ENCODE data around the gene TMEM238.

Gene TMEM238

DNA sequence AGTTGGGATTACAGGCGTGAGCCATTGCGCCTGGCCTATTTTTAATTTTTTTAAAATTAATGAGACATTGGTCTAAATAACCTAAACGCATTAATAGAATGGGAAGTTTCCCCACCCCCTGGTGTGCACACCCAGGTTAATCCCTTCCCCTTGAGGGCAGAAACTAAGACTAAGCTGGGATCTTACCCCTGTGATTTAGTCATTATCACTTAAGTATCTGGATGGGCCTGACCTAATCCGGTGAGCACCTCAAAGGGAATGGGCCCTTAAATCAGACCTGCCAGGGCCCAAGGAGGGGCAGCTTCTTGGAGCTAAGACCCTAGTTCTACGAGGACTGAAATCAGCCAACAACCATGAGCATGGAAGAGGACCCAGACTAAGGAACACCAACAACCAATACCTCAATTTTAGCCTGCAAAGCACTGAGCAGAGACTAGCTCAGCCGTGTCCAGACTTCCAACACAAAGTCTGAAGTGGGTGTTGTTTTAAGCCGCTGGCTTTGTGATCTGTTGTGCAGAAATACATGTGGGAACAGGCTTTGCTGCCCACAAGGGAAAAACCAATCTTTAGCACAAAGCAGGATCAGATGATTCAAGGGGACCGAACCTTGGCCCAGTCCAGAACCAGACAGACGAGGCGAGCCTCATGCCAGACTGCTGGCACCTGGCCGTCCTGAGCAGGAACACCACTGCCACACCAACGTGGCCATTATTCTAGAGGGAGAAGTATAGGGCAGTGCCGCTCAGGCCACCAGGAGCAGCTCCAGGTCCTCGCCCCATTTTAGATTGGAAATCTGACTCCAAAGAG lies 16.4 kb upstream of the TMEM238 start:
- no peak for DNase-seq

DNA sequence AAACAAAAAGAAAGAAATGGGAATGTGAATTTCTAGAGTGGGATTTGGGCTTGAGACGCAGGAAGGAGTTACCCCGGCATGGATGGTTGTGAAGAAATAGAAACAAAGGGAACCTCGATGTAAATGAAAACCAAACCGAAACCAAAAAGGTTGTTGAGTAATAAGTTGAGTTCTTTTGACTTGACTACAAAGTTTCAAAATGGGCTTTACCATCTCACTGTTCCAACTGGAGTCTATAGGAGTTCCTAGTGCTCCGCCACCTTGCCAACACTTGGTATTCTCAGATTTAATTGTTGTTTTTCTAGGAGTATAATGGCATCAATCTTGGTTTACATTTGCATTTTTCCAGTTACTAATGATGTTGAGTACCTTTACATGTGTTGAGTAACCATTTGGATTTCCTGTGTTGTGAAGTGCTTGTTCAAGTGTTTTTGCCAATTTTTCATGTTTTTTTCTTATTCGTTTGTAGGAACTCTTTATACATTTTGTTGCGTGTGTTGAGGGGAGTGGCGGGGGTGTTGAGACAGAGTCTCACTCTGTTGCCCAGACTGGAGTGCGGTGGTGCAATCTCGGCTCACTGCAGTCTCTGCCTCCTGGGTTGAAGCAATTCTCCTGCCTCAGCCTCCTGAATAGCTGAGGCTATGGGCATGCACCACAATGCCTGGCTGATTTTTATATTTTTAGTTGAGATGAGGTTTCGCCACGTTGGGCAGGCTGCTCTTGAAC lies 14.3 kb upstream of the TMEM238 start:
- no peak for DNase-seq

DNA sequence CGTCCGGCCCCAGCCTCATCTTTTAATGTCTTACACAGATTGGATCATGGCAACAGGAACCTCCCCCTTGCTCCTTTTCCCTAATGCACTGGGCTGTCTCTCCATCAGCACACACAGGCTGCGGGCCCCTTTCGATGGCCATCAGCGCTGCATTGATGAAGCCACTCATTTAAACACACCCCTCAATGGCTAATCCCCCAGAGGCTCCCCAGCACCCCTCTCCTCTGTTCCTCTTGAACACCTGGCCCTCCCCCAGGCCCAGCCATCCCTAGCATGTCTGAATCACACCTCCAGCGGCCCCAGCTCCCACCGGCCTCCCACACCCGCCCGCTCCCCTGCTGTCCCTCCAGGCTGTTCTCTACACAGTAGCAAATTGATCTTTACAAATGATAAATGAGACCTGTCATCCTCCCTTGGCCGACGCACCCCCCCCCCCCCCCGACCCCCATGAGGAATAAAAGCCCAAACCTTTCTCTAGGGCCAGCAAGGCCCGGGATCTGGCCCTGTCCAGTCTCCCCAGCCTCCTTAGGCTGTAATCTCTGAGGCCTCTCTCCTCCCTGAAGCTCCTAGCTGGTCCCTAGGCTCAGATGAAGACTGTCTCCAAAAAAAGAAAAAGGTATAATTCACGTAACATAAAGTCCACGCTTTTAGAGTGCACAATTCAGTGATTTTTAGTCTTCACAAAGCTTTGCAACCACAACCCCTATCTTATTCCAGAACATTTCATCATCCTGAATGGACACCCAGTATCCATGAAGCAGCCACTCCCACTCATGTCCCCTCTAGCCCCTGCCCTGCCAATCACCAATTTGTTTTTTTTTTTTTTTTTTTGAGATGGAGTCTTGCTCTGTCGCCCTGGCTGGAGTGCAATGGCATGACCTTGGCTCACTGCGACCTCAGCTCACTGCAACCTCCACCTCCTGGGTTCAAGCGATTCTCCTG lies 9.0 kb upstream of the TMEM238 start:
- DNase-seq, result no peak

DNA sequence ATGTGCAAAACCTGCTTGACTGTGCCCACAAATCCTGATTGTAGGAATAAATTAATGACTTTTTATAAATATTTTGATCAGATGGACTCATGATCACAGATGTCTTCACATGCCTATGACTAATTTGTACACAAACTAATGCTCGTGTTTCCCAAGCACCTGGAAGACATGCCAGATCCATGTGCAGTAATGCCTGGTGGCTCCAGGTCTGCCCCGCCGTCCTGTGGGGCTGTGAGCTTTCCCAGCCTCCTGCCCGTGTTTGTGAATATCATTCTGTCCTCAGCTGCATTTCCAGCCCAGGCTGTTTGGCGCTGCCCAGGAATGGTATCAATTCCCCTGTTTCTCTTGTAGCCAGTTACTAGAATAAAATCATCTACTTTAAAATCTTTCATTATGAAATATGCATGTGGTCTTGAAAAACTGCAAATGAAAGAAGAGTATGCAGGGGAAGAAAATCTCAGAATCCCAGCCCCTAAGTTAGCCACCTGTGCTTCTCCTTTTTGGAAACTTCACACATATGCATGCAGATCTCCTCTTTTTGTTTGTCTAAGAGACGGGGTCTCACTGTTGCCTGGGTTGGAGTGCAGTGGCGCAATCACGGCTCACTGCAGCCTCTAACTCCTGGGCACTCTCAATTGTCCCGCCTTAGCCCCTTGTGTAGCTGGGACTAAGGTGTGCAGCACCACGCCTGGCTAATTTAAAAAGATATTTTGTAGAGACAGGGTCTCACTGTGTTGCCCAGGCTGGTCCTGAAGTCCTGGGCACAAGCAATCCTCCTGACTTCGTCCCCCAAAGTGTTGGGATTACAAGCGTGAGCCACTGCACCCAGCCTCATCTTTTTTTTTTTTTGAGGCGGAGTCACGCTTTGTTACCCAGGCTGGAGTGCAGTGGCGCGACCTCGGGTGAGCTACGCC lies 7.9 kb upstream of the TMEM238 start:
- no peak for DNase-seq

DNA sequence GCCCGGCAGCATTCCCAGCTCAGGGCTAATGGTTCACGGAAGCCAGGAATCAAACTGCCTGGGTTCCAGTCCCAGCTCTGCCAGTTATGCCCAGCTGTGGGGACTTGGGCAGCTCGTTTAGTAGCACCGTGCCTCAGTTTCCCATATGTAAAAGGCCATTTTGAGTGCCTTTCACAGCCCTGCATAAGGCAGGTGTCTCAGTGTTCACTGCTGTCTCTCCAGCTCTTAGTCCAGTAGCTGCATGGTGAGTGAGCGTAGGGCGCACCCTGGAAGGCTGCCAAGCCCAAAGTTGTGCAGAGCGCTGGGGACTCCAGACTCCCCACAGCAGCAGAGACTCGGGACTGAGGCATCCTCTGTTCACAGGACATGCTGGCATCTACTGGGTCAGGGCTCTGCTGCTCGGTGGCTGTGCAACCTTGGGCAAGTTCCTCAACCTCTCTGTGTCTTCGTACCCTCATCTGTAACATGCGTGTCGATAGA lies 7.1 kb upstream of the TMEM238 start:
- DNase-seq, result no peak

DNA sequence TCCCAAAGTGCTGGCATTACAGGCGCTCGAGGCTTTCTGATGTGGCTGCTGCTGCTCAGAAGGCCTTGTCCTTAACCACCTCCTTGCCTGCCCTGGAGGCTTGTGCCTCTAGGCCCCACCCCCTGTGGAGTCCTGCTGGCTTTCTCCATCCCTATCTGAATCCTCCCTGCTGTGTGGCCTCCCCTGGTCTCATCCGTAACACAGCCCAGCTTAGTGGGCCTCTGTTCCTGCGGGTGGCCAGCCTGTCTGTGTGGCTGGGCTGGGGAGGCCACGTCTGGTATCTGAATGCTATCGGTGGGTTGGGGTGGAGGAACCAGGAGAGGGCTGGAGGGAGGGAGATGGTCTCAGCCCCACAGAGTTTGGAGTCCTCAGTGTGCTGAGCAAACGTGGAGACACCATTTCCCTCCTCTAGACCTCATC lies 6.4 kb upstream of the TMEM238 start:
- peak; percentile 51 for DNase-seq

DNA sequence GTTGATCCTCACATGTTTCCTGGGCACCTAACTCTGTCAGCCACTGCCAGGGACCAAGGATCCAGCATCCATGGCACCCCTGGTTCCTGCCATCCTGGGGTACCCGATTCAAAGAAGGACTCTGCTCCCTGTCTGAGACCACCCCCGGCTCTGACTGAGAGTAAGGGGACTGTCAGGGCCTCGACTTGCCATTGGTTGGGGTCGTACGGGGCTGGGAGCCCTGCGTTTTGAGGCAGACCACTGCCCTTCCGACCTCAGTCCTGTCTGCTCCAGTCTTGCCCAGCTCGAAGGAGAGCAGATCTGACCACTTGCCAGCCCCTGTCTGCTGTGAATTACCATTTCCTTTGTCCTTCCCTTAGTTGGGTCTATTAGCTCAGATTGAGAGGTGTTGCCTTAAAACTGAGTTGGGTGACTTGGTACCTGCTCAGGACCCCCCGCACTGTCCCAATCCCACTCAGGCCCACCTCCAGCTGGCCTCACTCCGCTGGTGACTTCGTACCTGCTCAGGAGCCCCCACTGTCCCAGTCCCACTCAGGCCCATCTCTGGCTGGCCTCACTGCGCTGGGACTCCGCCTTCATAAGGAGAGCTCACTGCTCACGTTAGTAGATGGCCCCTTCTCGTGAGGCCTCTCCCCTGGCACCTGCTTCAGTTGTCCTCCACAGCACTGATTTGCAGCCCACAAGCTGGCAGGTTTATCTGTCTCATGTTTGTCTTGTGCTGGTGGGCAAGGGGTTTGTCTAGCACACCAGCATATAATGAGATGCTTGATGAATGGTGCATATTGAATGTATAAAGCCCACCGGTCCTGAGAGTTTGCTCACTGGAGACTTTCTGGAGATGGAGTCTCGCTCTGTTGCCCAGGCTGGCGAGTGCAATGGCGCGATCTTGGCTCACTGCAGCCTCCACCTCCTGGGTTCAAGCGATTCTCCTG lies 5.6 kb upstream of the TMEM238 start:
- DNase-seq, result no peak

DNA sequence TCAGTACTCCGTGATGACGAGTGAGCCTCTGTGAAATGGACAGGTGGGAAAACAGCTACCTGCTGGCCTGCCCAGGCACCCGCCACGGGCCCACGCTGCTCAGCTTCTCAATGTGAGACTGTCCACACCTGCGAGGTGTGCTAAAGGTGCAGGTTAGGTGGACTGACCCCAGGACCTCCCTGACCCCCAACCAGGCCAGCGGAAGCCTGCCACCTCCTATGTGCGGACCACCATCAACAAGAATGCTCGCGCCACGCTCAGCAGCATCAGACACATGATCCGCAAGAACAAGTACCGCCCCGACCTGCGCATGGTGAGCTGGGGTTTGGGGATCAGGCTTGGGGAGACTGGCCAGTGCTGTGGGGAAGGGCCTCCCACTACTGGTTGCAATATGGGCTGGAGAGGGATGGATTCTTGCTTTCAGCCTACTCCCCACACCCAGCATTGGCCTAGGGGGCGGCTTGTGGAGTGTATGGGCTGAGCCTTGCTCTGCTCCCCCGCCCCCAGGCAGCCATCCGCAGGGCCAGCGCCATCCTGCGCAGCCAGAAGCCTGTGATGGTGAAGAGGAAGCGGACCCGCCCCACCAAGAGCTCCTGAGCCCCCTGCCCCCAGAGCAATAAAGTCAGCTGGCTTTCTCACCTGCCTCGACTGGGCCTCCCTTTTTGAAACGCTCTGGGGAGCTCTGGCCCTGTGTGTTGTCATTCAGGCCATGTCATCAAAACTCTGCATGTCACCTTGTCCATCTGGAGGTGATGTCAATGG lies 3.8 kb upstream of the TMEM238 start:
- DNase-seq, result no peak

DNA sequence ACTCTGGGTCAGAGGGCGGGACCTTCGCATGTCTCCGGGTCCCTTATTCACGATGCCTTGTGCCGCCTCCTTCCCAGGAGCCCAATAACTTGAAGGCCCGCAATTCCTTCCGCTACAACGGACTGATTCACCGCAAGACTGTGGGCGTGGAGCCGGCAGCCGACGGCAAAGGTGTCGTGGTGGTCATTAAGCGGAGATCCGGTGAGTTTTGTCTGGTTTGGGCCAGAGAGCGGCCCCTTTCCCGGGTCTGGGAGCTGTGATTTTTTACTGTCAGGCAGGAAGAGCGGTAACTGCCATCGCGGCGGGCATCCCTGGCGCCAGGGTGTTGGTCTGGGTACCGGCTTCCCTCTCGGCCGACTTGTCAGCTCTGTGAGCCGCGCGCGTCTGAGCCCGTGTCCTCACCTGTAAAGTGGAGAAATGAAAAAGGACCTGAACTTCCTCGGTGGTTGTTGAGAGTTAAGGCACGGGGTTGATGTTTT lies 2.4 kb upstream of the TMEM238 start:
- no peak for DNase-seq

DNA sequence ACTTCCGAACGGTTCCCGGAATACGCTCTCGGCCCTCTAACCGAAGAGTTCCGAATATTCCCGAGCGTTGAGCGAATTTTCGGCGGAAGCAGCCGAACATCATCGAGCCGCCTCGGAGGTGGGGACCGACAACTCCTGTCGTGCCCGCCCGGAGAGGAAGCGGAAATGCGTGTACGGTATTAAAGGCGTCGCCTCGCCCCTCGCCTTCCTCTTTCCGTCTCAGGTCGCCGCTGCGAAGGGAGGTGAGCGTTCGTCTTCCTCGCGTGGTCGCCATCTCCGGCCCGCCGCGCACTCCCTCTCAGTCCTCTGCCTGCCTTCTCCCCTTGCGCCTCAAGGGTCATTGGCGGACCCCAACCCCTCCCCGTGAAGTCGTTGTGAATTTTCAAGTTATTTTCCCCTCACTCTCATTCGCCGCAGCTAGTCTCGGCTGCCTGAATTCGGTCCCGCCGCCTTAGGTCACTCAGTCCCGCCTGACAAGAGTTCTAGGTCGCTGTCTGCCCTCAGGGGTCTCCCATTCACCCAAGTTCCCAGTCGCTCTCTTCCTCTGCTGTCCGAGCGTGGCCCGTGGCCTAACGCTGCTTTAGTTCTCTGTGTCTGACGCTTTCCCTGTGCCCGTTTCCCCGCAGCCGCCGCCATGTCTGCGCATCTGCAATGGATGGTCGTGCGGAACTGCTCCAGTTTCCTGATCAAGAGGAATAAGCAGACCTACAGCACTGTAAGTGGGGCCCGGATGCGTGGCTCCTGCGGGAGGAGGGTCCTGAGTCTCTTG lies 1.8 kb upstream of the TMEM238 start, which contains the start of gene RPL28:
TSS of gene RPL28 (plus strand) at position 209 of the 769 bp plus-strand sequence. CDS start at position 635, 426 bp downstream.
- peak; percentile 98 for DNase-seq

DNA sequence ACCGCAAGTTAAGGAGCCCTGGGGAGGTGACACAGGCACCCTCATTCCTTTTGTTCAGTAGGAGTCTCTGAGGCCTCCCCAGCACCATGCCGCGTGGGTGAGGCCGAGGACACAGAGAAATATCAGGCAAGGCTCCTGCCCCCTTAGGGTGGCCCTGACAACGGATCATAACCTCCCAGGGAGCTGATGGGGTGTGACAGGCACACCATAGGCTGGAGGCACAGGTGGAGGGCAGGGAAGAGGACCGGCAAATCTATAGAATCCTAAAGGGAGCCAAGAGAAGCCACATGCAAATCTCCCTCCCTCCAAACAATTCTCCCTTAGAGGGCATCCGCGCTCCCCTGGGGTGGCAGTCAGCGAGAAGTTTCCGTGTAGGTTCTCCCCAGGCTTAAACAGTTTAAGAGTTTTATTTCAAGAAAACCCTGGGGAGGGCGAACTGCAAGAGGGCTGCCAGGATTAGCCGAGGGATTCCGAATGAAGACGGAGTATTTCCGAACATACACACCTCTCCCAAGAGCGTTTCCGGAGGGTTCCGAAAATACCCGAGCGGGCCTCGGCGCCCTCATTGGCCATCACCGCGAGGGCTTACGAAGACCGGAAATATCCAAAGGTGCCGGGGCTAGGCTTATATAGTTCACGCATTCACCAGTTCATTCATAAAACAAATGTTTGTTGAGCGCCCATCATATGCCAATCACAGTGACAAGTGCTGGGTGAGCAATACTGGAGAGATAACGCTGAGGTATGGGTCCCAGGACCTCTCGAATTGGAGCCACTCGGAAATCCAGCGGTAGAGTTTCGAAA lies 1.0 kb upstream of the TMEM238 start:
- DNase-seq, result peak; percentile 97

DNA sequence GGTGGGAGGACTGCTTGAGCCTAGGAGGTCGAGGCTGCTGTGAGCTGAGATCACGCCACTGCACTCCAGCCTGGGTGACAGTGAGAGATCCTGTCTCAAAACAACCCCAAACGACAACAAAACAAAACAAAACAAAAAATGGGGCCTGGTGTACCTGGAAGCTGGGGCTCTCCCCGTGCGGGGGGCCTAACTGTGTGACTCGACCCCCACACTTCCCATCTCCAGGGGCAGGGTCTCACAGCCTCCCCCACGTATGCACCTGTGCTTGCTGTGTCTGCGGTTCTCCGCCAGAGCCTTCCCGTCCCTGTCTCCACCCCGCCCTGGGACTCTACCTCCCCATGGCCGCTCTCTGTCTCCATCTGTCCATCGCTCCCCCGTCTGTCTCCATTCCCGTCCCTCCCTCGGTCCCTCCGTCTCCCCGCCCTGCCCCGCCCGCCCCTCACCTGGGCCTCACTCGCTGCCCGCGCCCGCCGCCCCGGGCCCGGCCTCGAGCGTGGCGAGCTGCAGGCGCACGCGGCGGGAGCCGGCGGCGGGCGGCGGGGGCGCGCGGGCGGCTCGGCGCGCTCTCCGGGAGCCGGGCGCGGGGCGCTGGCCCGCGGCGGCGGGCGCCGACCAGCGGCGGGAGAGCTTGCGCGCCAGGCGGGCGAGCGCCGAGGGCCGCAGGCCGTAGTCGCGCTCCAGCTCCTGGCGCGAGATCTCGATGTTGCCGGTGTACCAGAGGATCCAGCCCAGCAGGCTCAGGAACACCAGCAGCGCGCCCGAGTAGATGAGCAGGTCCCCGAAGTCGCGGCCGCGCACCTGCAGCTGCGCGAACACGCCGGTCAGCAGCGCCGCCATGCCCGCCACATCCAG lies 587 bp downstream of the TMEM238 start:
- peak; percentile 70 for DNase-seq

DNA sequence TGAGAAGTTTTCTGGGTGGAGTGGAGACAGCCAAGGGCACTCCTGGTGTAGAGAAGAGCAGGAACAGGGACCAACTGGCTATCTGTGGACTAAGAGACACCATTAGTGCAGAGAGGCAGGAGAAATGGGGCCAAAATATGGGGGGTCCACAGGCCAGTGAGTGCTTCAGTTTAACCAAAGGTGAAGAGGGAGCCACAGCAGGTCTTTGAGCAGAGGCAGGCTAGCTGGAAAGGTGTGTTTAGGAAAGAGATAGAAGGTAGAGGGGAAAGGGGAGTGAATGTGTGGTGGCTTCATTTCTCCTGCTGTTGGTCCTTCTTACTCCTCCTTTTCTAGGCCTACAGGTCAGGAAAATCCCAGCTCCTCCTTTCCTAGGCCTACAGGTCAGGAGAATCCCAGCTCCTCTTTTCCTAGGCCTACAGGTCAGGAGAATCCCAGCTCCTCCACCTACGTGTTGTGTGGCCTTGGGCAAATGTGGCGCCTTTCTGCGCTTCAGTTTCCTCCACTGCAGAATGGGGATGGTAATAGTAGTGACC lies 1.5 kb downstream of the TMEM238 start:
- DNase-seq, result no peak

DNA sequence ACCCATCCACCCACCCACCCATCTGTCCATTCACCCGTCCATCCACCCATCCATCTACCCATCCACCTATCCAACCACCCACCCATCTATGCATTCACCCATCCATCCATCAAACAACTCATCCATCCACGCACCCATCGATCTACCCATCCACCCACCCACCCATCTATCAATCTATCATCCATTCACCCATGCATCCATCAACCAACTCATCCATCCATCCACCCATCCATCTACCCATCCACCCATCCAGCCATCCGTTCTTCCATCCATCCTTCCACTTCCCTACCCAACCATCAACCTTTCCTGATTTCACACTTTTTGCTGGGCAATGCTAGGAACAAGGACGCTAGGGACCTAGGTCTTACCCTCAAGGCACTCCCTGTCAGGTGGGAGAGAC lies 2.1 kb downstream of the TMEM238 start:
- no peak for DNase-seq

DNA sequence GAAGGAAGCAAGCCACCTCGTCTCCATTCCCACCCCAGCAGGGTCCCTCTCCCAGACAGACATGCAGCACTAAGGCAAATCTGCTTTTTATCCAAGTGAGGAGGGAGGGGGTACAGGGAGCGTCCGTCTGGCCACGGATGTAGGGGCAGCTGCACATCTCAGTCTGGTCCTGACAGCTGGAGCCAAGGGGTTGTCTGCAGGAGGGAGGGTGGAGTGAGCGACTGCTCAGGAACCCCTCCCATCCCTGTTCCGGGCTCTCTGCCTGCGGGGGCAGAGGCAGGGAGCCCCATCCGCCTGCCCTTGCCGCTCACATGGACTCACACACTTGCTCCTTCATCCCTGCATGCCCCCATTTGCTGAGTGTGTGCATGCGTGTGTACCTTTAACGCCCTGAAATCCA lies 4.9 kb downstream of the TMEM238 start:
- DNase-seq, result no peak

DNA sequence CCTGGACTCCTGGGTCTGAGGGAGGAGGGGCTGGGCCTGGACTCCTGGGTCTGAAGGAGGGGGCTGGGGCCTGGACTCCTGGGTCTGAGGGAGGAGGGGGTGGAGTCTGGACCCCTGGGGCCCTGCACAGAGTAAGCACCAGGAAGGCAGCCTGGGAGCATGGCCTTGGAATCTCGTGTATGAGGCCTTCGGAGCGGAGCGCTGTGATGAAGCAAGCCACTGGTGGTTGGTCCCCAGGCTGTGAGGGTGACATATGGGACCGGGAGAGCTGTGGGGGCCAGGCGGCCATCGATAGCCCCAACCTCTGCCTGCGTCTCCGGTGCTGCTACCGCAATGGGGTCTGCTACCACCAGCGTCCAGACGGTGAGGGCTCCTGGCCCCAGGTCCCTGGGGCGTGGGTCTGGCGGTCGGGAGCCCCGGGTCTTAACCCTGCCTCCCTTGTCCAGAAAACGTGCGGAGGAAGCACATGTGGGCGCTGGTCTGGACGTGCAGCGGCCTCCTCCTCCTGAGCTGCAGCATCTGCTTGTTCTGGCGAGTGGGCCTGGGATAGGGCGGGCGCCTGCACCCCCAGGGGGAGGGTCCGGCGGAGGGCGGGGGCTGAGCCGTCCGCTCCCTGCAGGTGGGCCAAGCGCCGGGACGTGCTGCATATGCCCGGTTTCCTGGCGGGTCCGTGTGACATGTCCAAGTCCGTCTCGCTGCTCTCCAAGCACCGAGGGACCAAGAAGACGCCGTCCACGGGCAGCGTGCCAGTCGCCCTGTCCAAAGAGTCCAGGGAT lies 6.5 kb downstream of the TMEM238 start:
- DNase-seq, result no peak
